Kidney (tissue), 14 donors: ENCODE measurements around the gene EEFSEC. TPM values are rescaled to one million over a fixed set of nuclear protein-coding genes. Genes with fewer than 3 reads are reported as not detected.
A peak's percentile ranks its signal among the peaks of the same experiment; 100 is the strongest.

Source experiments
- DNase-seq, 5 donors: peaks; one replicate each; pipeline ENCODE4 v3.0.0-alpha.2; 2013 to 2020
- FAIRE-seq: peaks from 2 replicates; lab custom pipeline; 2012; peaks lifted over from hg19 to GRCh38; lab: Jason Lieb, UNC
- H3K27ac ChIP-seq, 2 donors: one replicate each; pipeline ENCODE4 v1.7.0; 2013; ENCODE audit warnings: low read depth in 2 of 2, low read length in 2 of 2, inconsistent platforms in 1 of 2
- H3K27me3 ChIP-seq: one replicate; pipeline ENCODE4 v1.7.1; 2013; ENCODE audit warnings: low read length, inconsistent platforms; ENCODE audit not compliant: control insufficient read depth, insufficient read depth
- H3K36me3 ChIP-seq, 3 donors: one replicate each; pipeline versions ENCODE4 v1.7.0 to v1.7.1; 2013; ENCODE audit warnings: low read length in 3 of 3, control low read depth in 1 of 3, inconsistent platforms in 1 of 3; ENCODE audit not compliant: insufficient read depth in 3 of 3, control insufficient read depth in 2 of 3
- H3K4me1 ChIP-seq, 3 donors: one replicate each; pipeline versions ENCODE4 v1.7.0 to v1.7.1; 2013; ENCODE audit warnings: low read length in 3 of 3, inconsistent platforms in 1 of 3, low read depth in 1 of 3; ENCODE audit not compliant: control insufficient read depth in 2 of 3, insufficient read depth in 2 of 3
- H3K4me3 ChIP-seq, 3 donors: one replicate each; pipeline versions ENCODE4 v1.7.0 to v1.8.1; 2013; ENCODE audit warnings: low read length in 3 of 3, control low read depth in 1 of 3, inconsistent platforms in 1 of 3
- H3K9ac ChIP-seq, 3 donors: one replicate each; pipeline versions ENCODE4 v1.7.0 to v1.7.1; 2013; ENCODE audit warnings: low read length in 3 of 3, control low read depth in 1 of 3, inconsistent platforms in 1 of 3
- H3K9me3 ChIP-seq, 3 donors: one replicate each; pipeline versions ENCODE4 v1.7.0 to v1.7.1; 2013; ENCODE audit warnings: low read length in 3 of 3, control low read depth in 1 of 3, inconsistent platforms in 1 of 3; ENCODE audit not compliant: control insufficient read depth in 2 of 3, insufficient read depth in 1 of 3
- CTCF ChIP-seq: IDR thresholded peaks from 3 replicates; pipeline ENCODE4 v1.5.1; 2012; ENCODE audit warnings: mild to moderate bottlenecking, moderate library complexity, borderline replicate concordance; ENCODE audit not compliant: insufficient read depth; ENCODE audit errors: extremely low read depth
- intact Hi-C: fragments of 100-400 bp; cut with DNase I; formaldehyde crosslinking; loops from one replicate; pipeline ENCODE4 v1.11.1; 2022
- polyA plus RNA-seq: library from polyadenylated mRNA; stranded (reverse); fragments of 350-450 nt; fragmentation: Illumina TruSeq; extraction: RNeasy Lipid Tissue Mini Kit (QIAGEN cat#74804); gene quantifications from one replicate; pipeline ENCODE4 v1.2.3, GENCODE V29; 2014; ENCODE audit warnings: low read depth, low replicate concordance; ENCODE audit not compliant: insufficient read depth
- total RNA-seq: library from RNA; stranded (reverse); fragmentation: NEBNext Ultra II Directional; extraction: Animal tissue kit (Norgen Biotek cat#: 25700); gene quantifications from one replicate; pipeline ENCODE4 v1.2.1, GENCODE V29; 2021
- donor health status: control.
- donor health status: control.
- donor health status: control.
- donor health status: control.
- donor health status: control.
- donor health status: DM: yes; HTN: yes; CAD: no.
- donor health status: Normal renal cell carcinoma (clear cell type).

Gene EEFSEC
- total and polyA plus RNA-seq, 2 donors from 2014 or later, result 15.2 to 23.2 TPM

- H3K36me3 ChIP-seq, result no peaks in the 10 kb centered on the region
- peaks cover 3 to 9% (median 8%) of the 10 kb centered on the region in 3 donors for H3K4me1 ChIP-seq
- no peak for TF ChIP-seq CTCF
- no peaks in the 10 kb centered on the region for H3K27me3 ChIP-seq
- no peak overlapping the region for H3K9ac ChIP-seq
- H3K4me3 ChIP-seq, result no peak overlapping the region
- FAIRE-seq (no peak), DNase-seq (peak in 1 of 5 donors; percentile 68)
- no peak overlapping the region for H3K27ac ChIP-seq
- intact Hi-C loops, result no loop called here
- no peaks in the 10 kb centered on the region for H3K9me3 ChIP-seq
Measured at GRCh38 chr3:128194843-128195242, 41.6 kb downstream of the EEFSEC start.

DNA sequence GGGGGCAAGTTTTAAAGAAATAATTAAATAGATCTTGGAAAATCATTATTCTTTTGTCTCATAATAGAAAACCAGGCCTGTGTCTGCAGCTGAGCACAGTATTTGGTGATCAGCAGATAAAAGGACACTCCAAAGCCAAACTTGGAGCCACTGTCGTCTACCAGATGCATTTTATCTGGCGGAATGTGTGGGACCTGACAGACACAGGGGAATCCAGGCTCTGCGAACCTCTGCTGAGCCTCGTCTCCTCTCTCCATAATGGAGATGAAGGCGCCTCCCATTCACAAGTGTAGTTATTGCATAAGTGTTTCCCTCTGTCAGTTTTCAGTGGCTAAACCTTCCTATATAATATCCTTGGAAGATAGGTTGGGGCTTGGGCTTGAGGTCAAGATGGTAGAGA, 42.1 kb downstream of the EEFSEC start:
- FAIRE-seq (no peak), DNase-seq (no peak)
- intact Hi-C loops, result no loop called here
- no peaks in the 10 kb centered on the region for H3K27me3 ChIP-seq
- H3K4me3 ChIP-seq, result peak overlapping the region in 1 of 3 donors; percentile 14
- peak overlapping the region in 1 of 2 donors; percentile 1 for H3K27ac ChIP-seq
- TF ChIP-seq CTCF, result no peak
- H3K9me3 ChIP-seq, result no peaks in the 10 kb centered on the region
- no peaks in the 10 kb centered on the region for H3K36me3 ChIP-seq
- no peak overlapping the region for H3K9ac ChIP-seq
- H3K4me1 ChIP-seq, result peaks cover 3 to 9% (median 8%) of the 10 kb centered on the region in 3 donors

GRCh38 chr3:128195802-128196201, 42.5 kb downstream of the EEFSEC start:
- no peak for TF ChIP-seq CTCF
- no peaks in the 10 kb centered on the region for H3K36me3 ChIP-seq
- H3K9ac ChIP-seq, result no peak overlapping the region
- H3K27ac ChIP-seq, result peak overlapping the region in 1 of 2 donors; percentile 1
- H3K4me1 ChIP-seq, result peaks cover 3 to 9% (median 8%) of the 10 kb centered on the region in 3 donors
- no peaks in the 10 kb centered on the region for H3K9me3 ChIP-seq
- peak overlapping the region in 1 of 3 donors; percentile 14 for H3K4me3 ChIP-seq
- H3K27me3 ChIP-seq, result no peaks in the 10 kb centered on the region
- FAIRE-seq (no peak), DNase-seq (no peak)
- intact Hi-C loops, result no loop called here

DNA sequence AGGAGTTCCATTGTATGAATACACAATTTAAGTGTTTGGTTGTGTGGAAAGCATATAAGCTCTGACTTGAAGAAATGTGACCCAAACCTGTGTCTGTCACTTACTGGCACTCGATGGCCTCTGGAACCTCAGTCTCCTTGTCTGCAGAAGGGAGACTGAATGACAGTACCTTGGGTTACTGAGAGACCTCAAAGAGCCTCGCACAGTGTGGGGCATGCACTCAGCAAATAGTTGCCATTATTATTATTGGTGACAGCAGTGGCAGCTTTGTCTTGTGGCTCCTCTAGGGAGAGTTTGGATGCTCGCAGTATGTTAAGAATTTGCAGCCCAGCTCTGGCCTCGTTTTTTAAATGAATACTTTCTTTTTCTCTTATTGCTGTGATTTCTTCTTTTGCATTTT, 43.4 kb downstream of the EEFSEC start:
- FAIRE-seq (no peak), DNase-seq (no peak)
- no peaks in the 10 kb centered on the region for H3K36me3 ChIP-seq
- TF ChIP-seq CTCF, result no peak
- no peak overlapping the region for H3K9ac ChIP-seq
- no peaks in the 10 kb centered on the region for H3K27me3 ChIP-seq
- no peak overlapping the region for H3K27ac ChIP-seq
- H3K4me1 ChIP-seq, result peaks cover 3 to 9% (median 8%) of the 10 kb centered on the region in 3 donors
- no peak overlapping the region for H3K4me3 ChIP-seq
- intact Hi-C loops, result no loop called here
- H3K9me3 ChIP-seq, result no peaks in the 10 kb centered on the region
